ENCODE data around the gene FDXACB1. TPM values are rescaled to one million over a fixed set of nuclear protein-coding genes. Genes with fewer than 3 reads are reported as not detected.

Gene FDXACB1
- total and polyA plus RNA-seq, 7 experiments from 2014 or later, result 2.7 to 11.3 (median 5.8) TPM

DNA sequence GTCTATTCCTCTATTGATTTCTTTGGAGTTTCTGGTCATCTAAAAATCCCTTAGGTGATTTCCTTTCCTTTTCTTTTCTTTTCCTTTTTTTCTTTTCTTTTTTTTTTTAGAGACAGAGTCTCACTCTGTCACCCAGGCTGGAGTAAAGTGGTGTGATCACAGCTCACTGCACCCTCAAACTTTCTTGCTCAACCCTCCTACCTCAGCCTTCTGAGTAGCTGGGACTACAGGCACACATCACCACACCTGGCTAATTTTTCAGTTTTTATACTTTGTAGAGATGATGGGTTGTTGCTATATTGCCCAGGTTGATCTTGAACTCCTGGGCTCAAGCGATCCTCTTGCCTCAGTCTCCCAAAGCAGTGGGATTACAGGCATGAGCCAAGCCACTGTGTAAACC is 37.8 kb upstream of the FDXACB1 start:
- H3K4me3 ChIP-seq (ENCODE audit: low read length), result no peak overlapping the region
- peaks cover 0 to 1% (median 0%) of the 10 kb centered on the region in 11 donors for H3K9me3 Mint-ChIP-seq
- H3K4me1 Mint-ChIP-seq, result no peaks in the 10 kb centered on the region
- H3K36me3 Mint-ChIP-seq, result no peaks in the 10 kb centered on the region
- no peaks in the 10 kb centered on the region for H3K4me1 ChIP-seq (ENCODE audit: control insufficient read depth in 2 of 2, insufficient read depth in 2 of 2, low read length in 2 of 2)
- H3K27me3 Mint-ChIP-seq, result peaks cover 38 to 57% (median 46%) of the 10 kb centered on the region in 5 donors
- H3K27ac ChIP-seq (ENCODE audit: low read depth, low read length), result no peak overlapping the region
- ATAC-seq (no peak), DNase-seq (no peak)
- intact Hi-C loops (cut with micrococcal nuclease), result no loop called here
- no peaks in the 10 kb centered on the region for H3K36me3 ChIP-seq (ENCODE audit: control insufficient read depth in 2 of 3, insufficient read depth in 3 of 3, low read length in 3 of 3)
- ChIA-PET CTCF (no interaction called here), POLR2A (no interaction called here)
- no peaks in the 10 kb centered on the region for H3K9me3 ChIP-seq (ENCODE audit: control insufficient read depth in 2 of 3, low read length in 3 of 3)
- no peak overlapping the region for H3K27ac Mint-ChIP-seq
- no peak overlapping the region for H3K4me3 Mint-ChIP-seq
- H3K27me3 ChIP-seq (ENCODE audit: control insufficient read depth in 2 of 2, insufficient read depth in 2 of 2, low read length in 2 of 2), result peaks cover 0 to 3% of the 10 kb centered on the region in 2 donors

DNA sequence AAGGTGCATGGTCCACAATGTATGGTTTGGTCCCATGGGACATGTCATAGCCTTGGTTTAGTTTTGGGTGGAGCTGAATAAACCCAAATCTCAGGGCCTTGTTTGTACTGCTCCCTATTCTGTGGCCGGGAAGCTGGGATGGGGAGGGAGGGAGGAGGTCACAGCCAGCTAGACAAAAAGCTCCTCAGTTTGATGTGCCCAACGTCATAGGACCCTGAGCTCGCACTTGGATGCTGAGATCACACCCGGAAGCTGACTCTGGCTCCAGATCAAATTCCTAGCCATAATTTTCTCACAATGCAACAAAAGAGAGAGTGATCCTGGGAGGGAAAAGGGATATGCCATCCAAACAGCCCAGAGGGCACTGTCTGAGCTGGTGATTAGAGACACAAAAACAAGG is 35.0 kb upstream of the FDXACB1 start:
- Histone ChIP-seq H3K9me3 (ENCODE audit: control insufficient read depth in 2 of 3, low read length in 3 of 3) (no peaks in the 10 kb centered on the region), H3K36me3 (ENCODE audit: control insufficient read depth in 2 of 3, insufficient read depth in 3 of 3, low read length in 3 of 3) (no peaks in the 10 kb centered on the region), H3K4me3 (ENCODE audit: low read length) (no peak overlapping the region), H3K27ac (ENCODE audit: low read depth, low read length) (no peak overlapping the region), H3K27me3 (ENCODE audit: control insufficient read depth in 2 of 2, insufficient read depth in 2 of 2, low read length in 2 of 2) (peaks cover 0 to 3% of the 10 kb centered on the region in 2 donors), H3K4me1 (ENCODE audit: control insufficient read depth in 2 of 2, insufficient read depth in 2 of 2, low read length in 2 of 2) (no peaks in the 10 kb centered on the region)
- Mint-ChIP-seq H3K27ac (no peak overlapping the region), H3K36me3 (no peaks in the 10 kb centered on the region), H3K4me3 (no peak overlapping the region), H3K27me3 (peaks cover 50 to 71% (median 52%) of the 10 kb centered on the region in 5 donors), H3K9me3 (peaks cover 0 to 1% (median 0%) of the 10 kb centered on the region in 11 donors), H3K4me1 (no peaks in the 10 kb centered on the region)
- POLR2A ChIA-PET, result no interaction called here
- DNase-seq (no peak), ATAC-seq (no peak)
- CTCF ChIA-PET, result interaction anchor here (1.4 kb wide), 1 partner anchor 18 kb away, joined by 5 read pairs; no protein-coding TSS in a partner anchor
- intact Hi-C loops (cut with micrococcal nuclease), result no loop called here

DNA sequence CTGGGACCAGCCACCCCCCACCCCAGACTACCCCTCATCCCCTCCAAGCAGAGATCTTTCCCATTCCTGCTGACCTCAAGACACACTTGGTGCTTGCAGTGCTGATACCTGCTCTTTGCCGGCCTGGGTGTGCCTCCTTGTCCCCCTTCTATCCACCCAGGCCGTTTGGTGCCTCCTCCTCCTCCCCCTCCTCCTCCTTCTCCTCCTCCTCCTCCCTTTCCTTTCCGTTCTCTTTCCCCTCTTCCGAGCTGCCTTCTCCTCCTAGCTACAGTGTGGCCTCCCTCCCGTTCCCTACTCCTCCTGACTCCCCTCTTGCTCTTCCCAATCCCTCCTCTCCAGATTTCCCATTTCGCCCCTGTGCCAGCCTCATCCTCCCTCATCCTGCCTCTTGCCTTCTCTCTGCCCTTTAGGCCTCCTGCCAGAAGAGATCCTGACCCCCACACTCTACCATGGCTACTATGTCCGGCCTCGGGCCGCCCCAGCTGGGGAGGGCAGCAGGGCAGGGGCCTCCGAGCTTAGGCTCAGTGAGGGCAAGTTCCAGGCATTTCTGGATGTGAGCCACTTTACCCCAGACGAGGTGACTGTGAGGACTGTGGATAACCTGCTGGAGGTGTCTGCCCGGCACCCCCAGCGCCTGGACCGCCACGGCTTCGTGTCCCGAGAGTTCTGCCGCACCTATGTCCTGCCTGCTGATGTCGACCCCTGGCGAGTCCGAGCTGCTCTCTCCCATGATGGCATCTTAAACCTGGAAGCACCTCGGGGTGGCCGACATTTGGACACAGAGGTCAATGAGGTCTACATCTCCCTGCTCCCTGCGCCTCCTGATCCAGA is 34.3 kb upstream of the FDXACB1 start:
- H3K27ac Mint-ChIP-seq, result no peak overlapping the region
- peaks cover 50 to 75% (median 52%) of the 10 kb centered on the region in 5 donors for H3K27me3 Mint-ChIP-seq
- H3K4me1 Mint-ChIP-seq, result no peaks in the 10 kb centered on the region
- ATAC-seq (no peak), DNase-seq (no peak)
- Histone ChIP-seq H3K27me3 (ENCODE audit: control insufficient read depth in 2 of 2, insufficient read depth in 2 of 2, low read length in 2 of 2) (peaks cover 0 to 3% of the 10 kb centered on the region in 2 donors), H3K36me3 (ENCODE audit: control insufficient read depth in 2 of 3, insufficient read depth in 3 of 3, low read length in 3 of 3) (no peaks in the 10 kb centered on the region), H3K9me3 (ENCODE audit: control insufficient read depth in 2 of 3, low read length in 3 of 3) (no peaks in the 10 kb centered on the region), H3K4me1 (ENCODE audit: control insufficient read depth in 2 of 2, insufficient read depth in 2 of 2, low read length in 2 of 2) (no peaks in the 10 kb centered on the region), H3K4me3 (ENCODE audit: low read length) (no peak overlapping the region), H3K27ac (ENCODE audit: low read depth, low read length) (no peak overlapping the region)
- CTCF ChIA-PET, result no interaction called here
- H3K9me3 Mint-ChIP-seq, result peaks cover 0 to 1% (median 0%) of the 10 kb centered on the region in 11 donors
- POLR2A ChIA-PET, result no interaction called here
- no peak overlapping the region for H3K4me3 Mint-ChIP-seq
- intact Hi-C loops (cut with micrococcal nuclease), result no loop called here
- no peaks in the 10 kb centered on the region for H3K36me3 Mint-ChIP-seq

DNA sequence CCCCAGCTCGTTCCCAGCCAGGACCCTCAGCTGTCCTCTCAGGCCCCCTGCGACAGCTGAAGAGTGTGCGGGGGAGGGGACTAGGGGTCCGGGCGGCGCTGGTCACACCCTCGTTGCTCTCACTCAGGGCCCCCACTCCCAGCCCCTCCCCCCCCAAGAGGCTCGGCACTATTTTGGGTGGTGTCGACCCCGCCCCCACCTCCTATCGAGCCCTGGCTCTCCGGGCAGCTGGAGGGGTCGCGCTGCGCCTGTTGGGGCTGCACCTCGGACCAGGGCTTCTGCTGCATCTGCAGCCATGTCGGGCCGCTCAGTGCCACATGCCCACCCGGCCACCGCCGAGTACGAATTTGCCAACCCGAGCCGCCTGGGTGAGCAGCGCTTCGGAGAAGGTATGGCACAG is 33.6 kb upstream of the FDXACB1 start, which contains the start of gene HSPB2:
HSPB2 (plus strand) TSS at position 200 of the 400 bp plus-strand sequence; CDS start at position 296, 96 bp downstream.
- ATAC-seq, result no peak
- no peak within 1 kb of the TSS for H3K27ac Mint-ChIP-seq
- intact Hi-C loops (cut with micrococcal nuclease), result no loop called here
- H3K4me3 Mint-ChIP-seq, result no peak within 1 kb of the TSS
- Histone ChIP-seq H3K27me3 (ENCODE audit: control insufficient read depth in 2 of 2, insufficient read depth in 2 of 2, low read length in 2 of 2) (peaks cover 0 to 3% of the 10 kb centered on the region in 2 donors), H3K4me3 (ENCODE audit: low read length) (no peak within 1 kb of the TSS), H3K36me3 (ENCODE audit: control insufficient read depth in 2 of 3, insufficient read depth in 3 of 3, low read length in 3 of 3) (no peaks in the 10 kb centered on the region), H3K27ac (ENCODE audit: low read depth, low read length) (no peak within 1 kb of the TSS), H3K9me3 (ENCODE audit: control insufficient read depth in 2 of 3, low read length in 3 of 3) (no peaks in the 10 kb centered on the region), H3K4me1 (ENCODE audit: control insufficient read depth in 2 of 2, insufficient read depth in 2 of 2, low read length in 2 of 2) (no peaks in the 10 kb centered on the region)
- ChIA-PET POLR2A (no interaction called here), CTCF (interaction anchor here (0.6 kb wide), 1 partner anchor 14 kb away, joined by 3 read pairs; no protein-coding TSS in a partner anchor)
- peaks cover 50 to 75% (median 52%) of the 10 kb centered on the region in 5 donors for H3K27me3 Mint-ChIP-seq
- H3K36me3 Mint-ChIP-seq, result no peaks in the 10 kb centered on the region
- DNase-seq, result no peak
- H3K4me1 Mint-ChIP-seq, result no peaks in the 10 kb centered on the region
- peaks cover 0 to 1% (median 0%) of the 10 kb centered on the region in 11 donors for H3K9me3 Mint-ChIP-seq

DNA sequence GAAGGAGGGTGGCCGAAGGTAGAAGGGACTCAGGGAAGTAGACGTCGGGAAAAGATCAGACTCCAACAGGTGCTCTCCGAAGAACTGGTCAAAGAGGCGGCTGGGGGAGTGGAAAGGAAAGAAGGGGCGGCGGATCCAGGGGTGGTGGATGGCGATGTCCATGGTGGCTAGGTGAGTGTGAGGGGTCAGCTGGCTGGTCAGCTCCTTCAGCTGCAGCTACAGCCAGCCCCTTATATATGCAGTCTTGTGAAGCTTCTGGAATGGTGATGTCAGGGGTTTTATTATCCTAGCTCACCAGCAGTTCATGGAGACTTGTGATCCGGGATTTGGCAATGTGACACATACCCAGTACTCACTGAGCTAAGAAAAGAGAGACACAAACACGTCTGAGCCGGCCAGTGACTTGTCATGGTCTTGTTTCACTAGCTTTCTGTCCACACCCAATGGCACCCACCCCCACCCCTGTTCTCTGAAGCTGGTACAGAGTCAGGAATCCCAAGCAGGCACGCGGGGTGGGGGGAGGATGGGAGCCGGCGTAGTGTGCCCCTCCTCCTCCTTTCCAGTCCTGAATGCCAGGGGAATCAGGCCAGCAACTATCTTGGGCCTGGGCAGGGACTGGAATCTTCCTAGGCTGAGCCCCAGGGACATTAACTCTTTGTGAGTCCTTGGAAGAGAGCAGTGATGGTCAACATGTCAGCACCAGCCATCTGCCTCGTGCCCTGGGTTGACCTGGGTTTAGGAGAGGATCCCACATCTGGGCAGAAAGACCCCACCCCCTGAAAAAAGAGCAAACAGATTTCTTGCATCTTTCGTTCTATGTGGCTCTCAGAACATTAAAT is 32.8 kb upstream of the FDXACB1 start, which contains the start of gene CRYAB:
CRYAB (minus strand) TSS at position 208 of the 839 bp plus-strand sequence; CDS start at position 162, 46 bp downstream.
- Mint-ChIP-seq H3K4me3 (no peak within 1 kb of the TSS), H3K27ac (peak within 1 kb of the TSS in 1 of 9 donors; percentile 12), H3K4me1 (no peaks in the 10 kb centered on the region), H3K9me3 (peaks cover 0 to 1% (median 0%) of the 10 kb centered on the region in 11 donors), H3K27me3 (peaks cover 45 to 74% (median 49%) of the 10 kb centered on the region in 5 donors), H3K36me3 (no peaks in the 10 kb centered on the region)
- peaks cover 0 to 3% of the 10 kb centered on the region in 2 donors for H3K27me3 ChIP-seq (ENCODE audit: control insufficient read depth in 2 of 2, insufficient read depth in 2 of 2, low read length in 2 of 2)
- POLR2A ChIA-PET, result no interaction called here
- no peak within 1 kb of the TSS for H3K27ac ChIP-seq (ENCODE audit: low read depth, low read length)
- intact Hi-C loops (cut with micrococcal nuclease), result no loop called here
- DNase-seq (no peak), ATAC-seq (no peak)
- H3K4me3 ChIP-seq (ENCODE audit: low read length), result no peak within 1 kb of the TSS
- H3K36me3 ChIP-seq (ENCODE audit: control insufficient read depth in 2 of 3, insufficient read depth in 3 of 3, low read length in 3 of 3), result no peaks in the 10 kb centered on the region
- H3K4me1 ChIP-seq (ENCODE audit: control insufficient read depth in 2 of 2, insufficient read depth in 2 of 2, low read length in 2 of 2), result no peaks in the 10 kb centered on the region
- CTCF ChIA-PET, result interaction anchor here (0.5 to 0.6 kb wide), 2 partner anchors 15 to 43 kb away, joined by 3 to 7 read pairs; no protein-coding TSS in a partner anchor
- no peaks in the 10 kb centered on the region for H3K9me3 ChIP-seq (ENCODE audit: control insufficient read depth in 2 of 3, low read length in 3 of 3)

GRCh38 chr11:111910676-111911562 is 32.0 kb upstream of the FDXACB1 start:
- no peak for DNase-seq
- H3K27ac ChIP-seq (ENCODE audit: low read depth, low read length), result no peak overlapping the region
- H3K4me1 ChIP-seq (ENCODE audit: control insufficient read depth in 2 of 2, insufficient read depth in 2 of 2, low read length in 2 of 2), result no peaks in the 10 kb centered on the region
- Mint-ChIP-seq H3K4me1 (no peaks in the 10 kb centered on the region), H3K9me3 (peaks cover 0 to 1% (median 0%) of the 10 kb centered on the region in 11 donors), H3K4me3 (no peak overlapping the region), H3K36me3 (no peaks in the 10 kb centered on the region), H3K27me3 (peaks cover 36 to 70% (median 40%) of the 10 kb centered on the region in 5 donors), H3K27ac (peak overlapping the region in 1 of 9 donors; percentile 12)
- POLR2A ChIA-PET, result no interaction called here
- CTCF ChIA-PET, result interaction anchor here (0.5 kb wide), 1 partner anchor 42 kb away, joined by 7 read pairs; no protein-coding TSS in a partner anchor
- ATAC-seq, result no peak
- H3K36me3 ChIP-seq (ENCODE audit: control insufficient read depth in 2 of 3, insufficient read depth in 3 of 3, low read length in 3 of 3), result no peaks in the 10 kb centered on the region
- intact Hi-C loops (cut with micrococcal nuclease), result no loop called here
- no peaks in the 10 kb centered on the region for H3K9me3 ChIP-seq (ENCODE audit: control insufficient read depth in 2 of 3, low read length in 3 of 3)
- no peak overlapping the region for H3K4me3 ChIP-seq (ENCODE audit: low read length)
- H3K27me3 ChIP-seq (ENCODE audit: control insufficient read depth in 2 of 2, insufficient read depth in 2 of 2, low read length in 2 of 2), result peaks cover 0 to 3% of the 10 kb centered on the region in 2 donors

All from naive thymus-derived CD4-positive, alpha-beta T cell (primary cell).